C4-2B (cell line): Measurements from ENCODE around the gene SMPD3.

Source experiments
- H3K27ac ChIP-seq: fragments of 450-650 bp; 2 replicates; pipeline ENCODE4 v1.5.1; 2017
- ZFX ChIP-seq: fragments of 450-650 bp; IDR thresholded peaks from 2 replicates; pipeline ENCODE4 v1.6.1; 2017
- TF ChIP-seq, protein P1 (sequence below): fragments of 450-650 bp; conservative IDR thresholded peaks from 2 replicates; pipeline ENCODE4 v1.5.1; 2017; ENCODE audit warnings: mild to moderate bottlenecking

Gene SMPD3

GRCh38 chr16:68447653-68448359 is 502 bp downstream of the SMPD3 start:
- no peak overlapping the region for H3K27ac ChIP-seq
- no peak for TF ChIP-seq ZFX
- TF ChIP-seq, protein P1, sequence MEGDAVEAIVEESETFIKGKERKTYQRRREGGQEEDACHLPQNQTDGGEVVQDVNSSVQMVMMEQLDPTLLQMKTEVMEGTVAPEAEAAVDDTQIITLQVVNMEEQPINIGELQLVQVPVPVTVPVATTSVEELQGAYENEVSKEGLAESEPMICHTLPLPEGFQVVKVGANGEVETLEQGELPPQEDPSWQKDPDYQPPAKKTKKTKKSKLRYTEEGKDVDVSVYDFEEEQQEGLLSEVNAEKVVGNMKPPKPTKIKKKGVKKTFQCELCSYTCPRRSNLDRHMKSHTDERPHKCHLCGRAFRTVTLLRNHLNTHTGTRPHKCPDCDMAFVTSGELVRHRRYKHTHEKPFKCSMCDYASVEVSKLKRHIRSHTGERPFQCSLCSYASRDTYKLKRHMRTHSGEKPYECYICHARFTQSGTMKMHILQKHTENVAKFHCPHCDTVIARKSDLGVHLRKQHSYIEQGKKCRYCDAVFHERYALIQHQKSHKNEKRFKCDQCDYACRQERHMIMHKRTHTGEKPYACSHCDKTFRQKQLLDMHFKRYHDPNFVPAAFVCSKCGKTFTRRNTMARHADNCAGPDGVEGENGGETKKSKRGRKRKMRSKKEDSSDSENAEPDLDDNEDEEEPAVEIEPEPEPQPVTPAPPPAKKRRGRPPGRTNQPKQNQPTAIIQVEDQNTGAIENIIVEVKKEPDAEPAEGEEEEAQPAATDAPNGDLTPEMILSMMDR: no peak; the same call in 1 of the 2 replicates

DNA sequence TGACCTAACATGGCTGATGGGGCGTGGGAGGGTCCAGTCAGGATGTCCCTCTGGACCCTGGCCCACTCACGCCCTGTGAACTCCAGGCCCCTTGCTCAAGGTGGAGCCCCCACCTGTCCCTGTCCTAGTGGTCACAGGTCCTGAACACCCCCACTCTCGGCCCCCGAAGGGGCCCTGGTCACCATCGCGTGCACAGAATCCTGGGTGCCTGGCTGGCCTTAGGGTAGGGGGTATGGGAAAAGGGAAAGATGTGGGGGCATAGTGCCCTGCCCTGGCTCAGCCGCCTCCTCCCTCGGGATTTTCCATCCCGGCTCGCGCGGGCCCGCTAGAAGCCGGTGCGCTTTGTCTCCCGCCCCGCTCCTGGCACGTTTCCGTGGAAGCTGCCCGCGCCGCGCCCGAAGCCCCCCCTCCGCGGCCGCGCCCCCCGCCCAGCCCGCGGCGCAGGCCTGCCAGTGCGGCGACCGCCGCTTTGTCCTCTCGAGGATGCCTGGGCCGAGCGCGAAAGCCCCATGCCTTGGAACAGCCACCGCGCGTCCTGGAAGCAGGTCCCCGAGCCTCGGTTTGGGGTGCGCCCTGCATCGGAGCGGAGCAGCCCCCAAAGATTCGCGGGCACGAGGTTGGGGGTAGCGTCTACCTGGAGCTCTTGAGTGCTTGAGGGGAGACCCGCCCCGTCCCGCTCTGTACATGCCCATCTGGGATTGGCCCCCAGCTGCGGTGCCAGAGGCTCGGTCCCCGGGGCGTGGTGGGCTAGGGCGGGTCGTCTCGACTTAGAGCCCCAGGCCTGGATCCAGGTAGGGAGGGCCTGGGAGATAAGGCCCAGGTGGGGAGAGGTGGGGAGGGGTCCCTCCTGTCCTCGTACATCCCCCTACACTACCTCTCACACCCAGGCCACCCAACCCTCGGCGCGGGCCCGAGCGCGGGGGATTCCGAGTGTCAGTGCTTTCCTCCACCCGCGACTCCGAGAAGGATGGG is 1.3 kb downstream of the SMPD3 start:
- TF ChIP-seq, protein P1: no peak
- TF ChIP-seq ZFX: no peak
- no peak overlapping the region for H3K27ac ChIP-seq

DNA sequence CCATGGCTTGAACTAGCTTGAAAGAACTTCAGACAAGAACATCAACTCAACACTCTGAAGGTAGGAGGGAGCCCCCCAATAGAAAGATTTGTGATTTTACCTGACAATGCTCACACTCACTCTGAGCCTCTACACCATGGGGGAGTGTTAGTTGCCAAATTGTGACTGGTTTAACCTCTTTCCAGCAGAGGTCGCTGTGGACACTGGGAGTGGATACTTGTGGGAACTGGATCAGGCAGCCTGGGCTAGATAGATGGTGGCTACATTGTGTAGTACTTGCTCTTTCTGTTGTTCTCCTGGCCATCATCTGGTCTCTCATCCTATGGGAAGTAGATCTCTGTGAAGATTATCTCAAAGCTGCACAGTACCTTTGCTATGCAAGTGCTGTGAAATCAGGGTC is 2.9 kb downstream of the SMPD3 start:
- no peak overlapping the region for H3K27ac ChIP-seq
- TF ChIP-seq ZFX: no peak
- TF ChIP-seq, protein P1: peak; percentile 66

DNA sequence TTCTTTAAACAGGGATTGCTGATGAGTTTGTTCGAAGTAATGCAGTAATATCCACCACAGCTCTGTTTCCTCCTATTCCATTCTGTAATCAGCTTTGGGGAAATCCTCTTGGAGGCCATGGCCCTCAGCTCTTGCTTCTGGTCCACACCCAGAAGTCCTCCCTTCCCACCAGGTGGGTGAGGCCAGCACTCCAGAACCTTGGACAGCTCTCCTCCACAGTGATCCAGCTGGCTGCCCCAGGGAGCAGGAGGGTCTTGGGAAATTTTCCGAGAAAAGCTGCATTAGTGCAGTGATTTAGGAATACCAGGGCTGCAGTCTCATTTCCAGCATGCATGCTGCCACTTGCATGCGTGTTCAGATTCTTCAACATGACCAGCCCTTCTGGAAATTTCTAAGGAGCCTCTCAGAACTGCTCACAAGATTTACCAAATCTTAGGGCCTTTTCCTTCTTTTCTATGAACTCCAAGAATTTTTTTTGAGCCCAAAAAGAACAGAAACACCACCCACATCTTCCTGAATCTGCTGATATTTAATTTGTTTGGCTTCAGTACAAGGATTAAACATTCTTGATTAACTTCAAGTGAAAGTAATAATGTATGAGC is 4.2 kb downstream of the SMPD3 start:
- no peak overlapping the region for H3K27ac ChIP-seq
- TF ChIP-seq ZFX: no peak
- TF ChIP-seq, protein P1: no peak

DNA sequence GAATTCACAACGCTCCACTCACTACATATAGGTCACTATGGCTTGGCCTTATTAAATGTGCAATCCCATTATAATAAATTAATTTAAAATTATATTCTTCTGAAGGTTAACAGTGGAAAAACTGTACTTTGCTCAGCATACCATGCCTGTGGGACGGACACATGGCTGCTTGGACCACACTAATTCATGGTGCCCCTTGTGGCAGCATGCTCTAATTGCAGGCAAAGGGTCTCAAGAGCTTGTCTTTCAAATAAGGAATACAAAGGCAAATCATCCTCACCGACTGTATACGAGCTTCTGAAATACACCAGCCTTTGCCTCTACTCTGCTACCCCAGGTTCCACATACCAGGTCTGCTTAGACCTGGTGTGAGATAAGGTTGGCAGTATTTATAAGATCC is 11.7 kb downstream of the SMPD3 start:
- H3K27ac ChIP-seq: no peak overlapping the region
- TF ChIP-seq ZFX: no peak
- TF ChIP-seq, protein P1: peak; percentile 62

DNA sequence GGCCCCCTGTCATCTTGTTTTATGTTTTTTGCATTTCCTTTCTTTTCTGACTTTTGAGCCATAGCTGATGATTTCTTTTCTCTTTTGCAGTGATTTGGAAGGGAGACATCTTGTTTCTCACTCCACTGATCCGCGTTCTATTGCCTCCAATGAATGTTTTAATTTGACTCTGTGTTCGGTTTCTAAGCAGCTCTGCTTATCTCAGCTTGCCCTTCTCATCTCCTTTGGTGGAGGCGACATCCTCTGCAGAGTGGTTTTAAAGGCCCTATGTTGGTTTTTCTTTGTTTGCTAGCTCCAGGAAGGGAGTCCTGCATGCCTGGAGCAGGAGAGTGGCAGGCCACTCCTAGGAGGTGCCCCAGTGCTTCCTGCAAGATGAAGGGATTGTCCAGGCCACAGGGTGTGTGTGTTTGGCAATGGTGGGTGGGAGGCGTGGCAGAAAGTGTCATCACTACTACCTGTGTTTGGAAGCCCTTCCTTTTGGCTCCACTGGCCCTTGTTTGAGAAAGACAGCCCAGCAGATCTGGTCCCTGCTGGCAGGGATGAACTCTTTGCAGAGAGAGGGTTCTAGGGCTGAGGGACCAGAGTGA is 13.6 kb downstream of the SMPD3 start:
- no peak overlapping the region for H3K27ac ChIP-seq
- TF ChIP-seq, protein P1: no peak
- TF ChIP-seq ZFX: no peak
